B cell (primary cell): ENCODE data around the gene HES7. TPM values are rescaled to one million over a fixed set of nuclear protein-coding genes. Genes with fewer than 3 reads are reported as not detected.

ENCODE experiments used
- ATAC-seq: fragments of 200-7000 bp; cut with Tn5 transposase; one replicate; pipeline ENCODE4 v1.10.0; 2021; ENCODE audit warnings: low read depth, mild to moderate bottlenecking, moderate number of reproducible peaks, moderate library complexity
- CTCF ChIA-PET: fragments of 350-600 bp; sonication (Branson Sonifier 250); formaldehyde crosslinking; loops from one replicate; lab custom pipeline; 2021; ENCODE audit warnings: antibody characterized with exemption, inconsistent platforms; lab: Charles Lee
- POLR2A ChIA-PET: fragments of 350-600 bp; sonication (Branson Sonifier 250); formaldehyde crosslinking; loops from one replicate; lab custom pipeline; 2021; ENCODE audit warnings: antibody characterized with exemption; lab: Charles Lee
- DNase-seq: peaks from one replicate; pipeline ENCODE4 v3.0.0; 2013
- H2AFZ ChIP-seq: 2 replicates; pipeline ENCODE4 v1.6.1; 2012; ENCODE audit warnings: mild to moderate bottlenecking, low read depth, low read length; ENCODE audit not compliant: insufficient read depth, poor library complexity, severe bottlenecking
- H3K27ac ChIP-seq, 2 donors: 1 replicate in 1 of 2; 2 replicates in 1 of 2; pipeline ENCODE4 v1.5.1; 2012 to 2013; ENCODE audit warnings: low read length in 2 of 2, mild to moderate bottlenecking in 2 of 2, moderate library complexity in 1 of 2
- H3K27me3 ChIP-seq, 4 experiments: fragments of 200-600 bp in 1 of 4; sonication (generic) in 1 of 4; replicated peaks in 1 of 4; 1 replicate in 2 of 4; 2 replicates in 2 of 4; pipeline versions ENCODE4 v1.6.1 to v1.7.0; 2013 to 2016; ENCODE audit warnings: low read length in 3 of 4, mild to moderate bottlenecking in 2 of 4, mixed read lengths in 1 of 4, moderate library complexity in 1 of 4; ENCODE audit not compliant: insufficient read depth in 4 of 4, control insufficient read depth in 3 of 4; ENCODE audit errors: control extremely low read depth in 1 of 4
- H3K36me3 ChIP-seq, 2 experiments: replicated peaks in 1 of 2; 1 replicate in 1 of 2; 2 replicates in 1 of 2; pipeline versions ENCODE4 v1.6.1 to v1.7.1; 2013; ENCODE audit warnings: low read length in 1 of 2; ENCODE audit not compliant: insufficient read depth in 2 of 2, control insufficient read depth in 1 of 2; ENCODE audit errors: control extremely low read depth in 1 of 2, extremely low read depth in 1 of 2
- H3K4me1 ChIP-seq, 2 donors: fragments of 200-600 bp in 1 of 2; sonication (generic) in 1 of 2; 1 replicate in 1 of 2; 2 replicates in 1 of 2; pipeline versions ENCODE4 v1.5.1 to v1.6.1; 2013 to 2017; ENCODE audit warnings: low read length in 2 of 2; ENCODE audit not compliant: control insufficient read depth in 2 of 2, insufficient read depth in 2 of 2
- H3K4me2 ChIP-seq: replicated peaks from 2 replicates; pipeline ENCODE3; 2012; ENCODE audit warnings: mild to moderate bottlenecking, low read depth, low read length; ENCODE audit not compliant: poor library complexity, severe bottlenecking
- H3K4me3 ChIP-seq, 5 experiments: fragments of 200-600 bp in 1 of 5; sonication (generic) in 1 of 5; 1 replicate in 3 of 5; 2 replicates in 2 of 5; pipeline versions ENCODE4 v1.5.1 to v1.7.0; 2011 to 2016; ENCODE audit warnings: low read length in 4 of 5, mild to moderate bottlenecking in 4 of 5, low read depth in 2 of 5, control low read depth in 1 of 5, moderate library complexity in 1 of 5; ENCODE audit not compliant: insufficient read depth in 1 of 5; ENCODE audit errors: control extremely low read depth in 1 of 5, extremely low read depth in 1 of 5
- H3K79me2 ChIP-seq: fragments of 200-600 bp; sonication (generic); one replicate; pipeline ENCODE4 v1.6.0; 2016; ENCODE audit warnings: low read length; ENCODE audit not compliant: control insufficient read depth, insufficient read depth
- H3K9ac ChIP-seq: fragments of 200-600 bp; sonication (generic); 2 replicates; pipeline ENCODE4 v1.6.1; 2017; ENCODE audit warnings: mild to moderate bottlenecking, low read length, moderate library complexity
- H3K9me3 ChIP-seq, 3 donors: one replicate each; pipeline versions ENCODE4 v1.6.1 to v1.7.1; 2013; ENCODE audit warnings: low read length in 2 of 3; ENCODE audit not compliant: control insufficient read depth in 2 of 3, insufficient read depth in 1 of 3; ENCODE audit errors: control extremely low read depth in 1 of 3
- H4K20me1 ChIP-seq: 2 replicates; pipeline ENCODE4 v1.6.0; 2012; ENCODE audit warnings: mild to moderate bottlenecking, low read length; ENCODE audit not compliant: insufficient read depth, control insufficient read depth, poor library complexity, severe bottlenecking
- H3K27ac Mint-ChIP-seq: one replicate; pipeline ENCODE4 v1.8.0; 2021; ENCODE audit warnings: mixed read lengths
- H3K27me3 Mint-ChIP-seq: one replicate; pipeline ENCODE4 v1.8.0; 2021; ENCODE audit warnings: mixed read lengths
- H3K4me1 Mint-ChIP-seq: one replicate; pipeline ENCODE4 v1.8.0; 2021; ENCODE audit warnings: mixed read lengths
- H3K4me3 Mint-ChIP-seq: one replicate; pipeline ENCODE4 v1.8.0; 2021; ENCODE audit warnings: mixed read lengths
- H3K9me3 Mint-ChIP-seq: one replicate; pipeline ENCODE4 v1.8.0; 2022; ENCODE audit warnings: mixed read lengths; ENCODE audit not compliant: insufficient read depth
- CTCF ChIP-seq: fragments of 200-600 bp; IDR thresholded peaks from one replicate; pipeline ENCODE4 v1.8.0; 2022; ENCODE audit warnings: antibody characterized with exemption, mild to moderate bottlenecking
- EZH2 ChIP-seq: IDR thresholded peaks from 2 replicates; pipeline ENCODE4 v1.6.1; 2012; ENCODE audit warnings: borderline replicate concordance, low read depth, mild to moderate bottlenecking, moderate library complexity, low read length; ENCODE audit not compliant: insufficient read depth, poor library complexity, severe bottlenecking
- WGBS: methylation state at CpG from one replicate; pipeline ENCODE4 v1.1.5; 2013; ENCODE audit warnings: missing lambda C conversion rate; ENCODE audit not compliant: insufficient coverage; 5-methylcytosine and 5-hydroxymethylcytosine counted together
- intact Hi-C: fragments of 100-400 bp; cut with micrococcal nuclease; formaldehyde crosslinking; loops from one replicate; pipeline ENCODE4 v1.10.0; 2022
- polyA plus RNA-seq: library from polyadenylated mRNA; depleted of rRNA; stranded (reverse); fragments of >200 nt; gene quantifications from 2 replicates; pipeline ENCODE4 v1.2.3, GENCODE V29; 2012
- total RNA-seq, 2 donors: library from RNA; stranded (reverse); fragments of 120-200 nt in 1 of 2; gene quantifications; 1 replicate in 1 of 2; 2 replicates in 1 of 2; pipeline versions ENCODE4 v1.2.3 to v1.2.4, GENCODE V29; 2013 to 2022

Gene HES7
- total and polyA plus RNA-seq, 2 donors (not counting 1 experiment from before 2014, with no cell fraction given): 0.34 TPM; not detected in 1

GRCh38 chr17:8091033-8091687 lies 32.7 kb downstream of the HES7 start:
- H3K79me2 ChIP-seq: no peaks in the 10 kb centered on the region
- intact Hi-C loops: loop anchor here (1.0 kb wide), 3 partner anchors 11 to 65 kb away; partner anchors contain the start of gene ALOXE3
- no peak overlapping the region for H2AFZ ChIP-seq
- peaks cover 26 to 43% of the 10 kb centered on the region in 2 donors for H3K4me1 ChIP-seq
- CTCF ChIA-PET: interaction anchor here (0.8 to 9.8 kb wide), 17 partner anchors 14 to 209 kb away, joined by 3 to 165 read pairs (median 4); partner anchors contain the start of genes ALOXE3, CTC1 and SLC25A35
- ATAC-seq (peak; percentile 90), DNase-seq (peak; percentile 90)
- peak overlapping the region; percentile 74 for H3K4me2 ChIP-seq
- H4K20me1 ChIP-seq: no peaks in the 10 kb centered on the region
- H3K27me3 Mint-ChIP-seq: peaks cover 12% of the 10 kb centered on the region
- H3K27me3 ChIP-seq: no peaks in the 10 kb centered on the region
- H3K4me3 ChIP-seq: peak overlapping the region in 3 of 5 experiments; percentile 4 to 47 (median 29)
- no peaks in the 10 kb centered on the region for H3K36me3 ChIP-seq
- peaks cover 35% of the 10 kb centered on the region for H3K4me1 Mint-ChIP-seq
- H3K9me3 Mint-ChIP-seq: no peaks in the 10 kb centered on the region
- peak overlapping the region; percentile 92 for H3K27ac Mint-ChIP-seq
- H3K27ac ChIP-seq: peak overlapping the region in 1 of 2 donors; percentile 55
- POLR2A ChIA-PET: interaction anchor here (0.9 to 1.8 kb wide), 6 partner anchors 12 to 82 kb away, joined by 3 to 9 read pairs (median 6); partner anchors contain the start of gene ALOXE3
- H3K4me3 Mint-ChIP-seq: peak overlapping the region; percentile 78
- TF ChIP-seq CTCF: no peak
- no peak for TF ChIP-seq EZH2
- peaks cover 0 to 12% (median 0%) of the 10 kb centered on the region in 3 donors for H3K9me3 ChIP-seq
- H3K9ac ChIP-seq: peak overlapping the region; percentile 33
- 29% methylated on average over 7 of the region's 9 CpGs for WGBS

DNA sequence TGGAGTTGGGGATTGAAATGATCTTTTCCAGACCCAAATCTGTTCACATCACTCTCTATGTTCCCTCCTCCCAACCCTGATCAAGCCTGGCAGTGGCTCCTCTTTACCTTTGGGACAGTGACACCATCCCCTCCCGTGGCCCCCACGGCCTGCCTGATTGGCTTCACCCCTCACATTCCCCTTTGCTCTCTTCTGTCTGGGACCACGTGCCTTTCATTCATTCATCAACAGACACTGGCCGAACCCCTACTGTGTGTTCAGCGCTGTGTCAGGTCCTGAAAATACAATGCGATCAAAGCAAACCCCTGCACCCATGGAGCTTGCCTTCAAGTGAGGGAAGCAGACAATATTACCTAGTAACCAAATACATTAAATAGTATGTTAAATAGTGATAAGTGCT lies 34.2 kb downstream of the HES7 start:
- 83% methylated on average over 4 of the region's 6 CpGs for WGBS
- Histone ChIP-seq H3K9ac (no peak overlapping the region), H3K9me3 (peaks cover 0 to 12% (median 0%) of the 10 kb centered on the region in 3 donors), H3K36me3 (no peaks in the 10 kb centered on the region), H3K27me3 (no peaks in the 10 kb centered on the region), H3K79me2 (no peaks in the 10 kb centered on the region), H2AFZ (no peak overlapping the region), H3K4me1 (peaks cover 26 to 43% of the 10 kb centered on the region in 2 donors), H3K4me3 (no peak overlapping the region), H3K4me2 (no peak overlapping the region), H4K20me1 (no peaks in the 10 kb centered on the region), H3K27ac (no peak overlapping the region)
- ChIA-PET CTCF (interaction anchor here (1.4 to 9.8 kb wide), 6 partner anchors 13 to 211 kb away, joined by 4 to 165 read pairs (median 29); no protein-coding TSS in a partner anchor), POLR2A (interaction anchor here (1.1 kb wide), 1 partner anchor 11 kb away, joined by 3 read pairs; no protein-coding TSS in a partner anchor)
- DNase-seq (no peak), ATAC-seq (no peak)
- H3K27me3 Mint-ChIP-seq: peaks cover 6% of the 10 kb centered on the region
- intact Hi-C loops: no loop called here
- peaks cover 35% of the 10 kb centered on the region for H3K4me1 Mint-ChIP-seq
- H3K9me3 Mint-ChIP-seq: no peaks in the 10 kb centered on the region
- H3K27ac Mint-ChIP-seq: no peak overlapping the region
- no peak for TF ChIP-seq CTCF
- H3K4me3 Mint-ChIP-seq: no peak overlapping the region
